OCI-LY3 (cell line): Measurements from ENCODE around the gene CDR2L.
"Not testable (repeated sequence)": the region's sequence is repeated elsewhere in the genome, so short reads cannot be mapped to it uniquely, and the experiment has no call there.

Experiments used
- H2AFZ ChIP-seq: fragments of 200-600, 300-600 bp; shearing (Covaris generic); 2 replicates; pipeline ENCODE4 v1.6.0; 2014; ENCODE audit warnings: antibody characterized with exemption, low read depth, low read length
- H3K27ac ChIP-seq: fragments of 200-600, 300-600 bp; sonication (generic); 2 replicates; pipeline ENCODE4 v1.5.1; 2014; ENCODE audit warnings: mild to moderate bottlenecking, low read length, moderate library complexity, mixed read lengths
- H3K27me3 ChIP-seq: fragments of 200-600, 300-600 bp; sonication (generic); 2 replicates; pipeline ENCODE4 v1.6.1; 2014; ENCODE audit warnings: low read depth, low read length, mixed read lengths
- H3K36me3 ChIP-seq: fragments of 200-600, 300-600 bp; sonication (generic); replicated peaks from 2 replicates; pipeline ENCODE3; 2014; ENCODE audit warnings: low read depth, low read length, mixed read lengths
- H3K4me1 ChIP-seq: fragments of 300-600, 200-600 bp; sonication (generic); 2 replicates; pipeline ENCODE4 v1.6.1; 2014; ENCODE audit warnings: low read length, mixed read lengths
- H3K4me2 ChIP-seq: fragments of 200-600, 300-600 bp; sonication (generic); 2 replicates; pipeline ENCODE4 v1.6.1; 2014; ENCODE audit warnings: low read length, mixed read lengths
- H3K4me3 ChIP-seq: fragments of 300-600, 200-600 bp; sonication (generic); 2 replicates; pipeline ENCODE4 v1.5.1; 2014; ENCODE audit warnings: antibody characterized with exemption, mild to moderate bottlenecking, low read length, moderate library complexity
- H3K79me2 ChIP-seq: fragments of 300-600, 200-600 bp; shearing (Covaris generic); 2 replicates; pipeline ENCODE4 v1.6.1; 2014; ENCODE audit warnings: mild to moderate bottlenecking, low read length, mixed read lengths
- H3K9ac ChIP-seq: fragments of 300-600, 200-600 bp; shearing (Covaris generic); 2 replicates; pipeline ENCODE4 v1.6.0; 2014; ENCODE audit warnings: mild to moderate bottlenecking, low read length, moderate library complexity
- H3K9me3 ChIP-seq: fragments of 200-600, 300-600 bp; shearing (Covaris generic); 2 replicates; pipeline ENCODE4 v1.6.1; 2014; ENCODE audit warnings: low read length, mixed read lengths; ENCODE audit not compliant: insufficient read depth
- H4K20me1 ChIP-seq: fragments of 200-600, 300-600 bp; sonication (generic); 2 replicates; pipeline ENCODE4 v1.6.1; 2016; ENCODE audit warnings: low read length, mixed read lengths; ENCODE audit not compliant: insufficient read depth
- CTCF ChIP-seq: fragments of 200-600, 300-600 bp; sonication (generic); IDR thresholded peaks from 2 replicates; pipeline ENCODE4 v1.5.1; 2014; ENCODE audit warnings: antibody characterized with exemption, low read length, low read depth
- EZH2phosphoT487 ChIP-seq: fragments of 200-600 bp; shearing (Covaris generic); IDR thresholded peaks from 2 replicates; pipeline ENCODE4 v1.6.1; 2018; ENCODE audit warnings: antibody characterized with exemption, mixed run types, low read depth

Gene CDR2L

GRCh38 chr17:74979408-74980146 is 7.9 kb upstream of the CDR2L start:
- H3K9me3 ChIP-seq, result no peaks in the 10 kb centered on the region
- no peaks in the 10 kb centered on the region for H4K20me1 ChIP-seq

GRCh38 chr17:74981318-74981978 is 6.0 kb upstream of the CDR2L start:
- no peaks in the 10 kb centered on the region for H3K79me2 ChIP-seq
- H3K36me3 ChIP-seq, result no peaks in the 10 kb centered on the region
- H3K4me3 ChIP-seq, result peak overlapping the region; percentile 94
- H3K9ac ChIP-seq, result peak overlapping the region; percentile 83
- H3K27me3 ChIP-seq, result peaks cover 14% of the 10 kb centered on the region
- H3K4me1 ChIP-seq, result peaks cover 13% of the 10 kb centered on the region
- H3K4me2 ChIP-seq, result peak overlapping the region; percentile 97
- H4K20me1 ChIP-seq, result no peaks in the 10 kb centered on the region
- no peak overlapping the region for H3K27ac ChIP-seq
- H3K9me3 ChIP-seq, result no peaks in the 10 kb centered on the region
- TF ChIP-seq EZH2phosphoT487 (no peak), CTCF (no peak)
- H2AFZ ChIP-seq, result peak overlapping the region; percentile 97

More at GRCh38 chr17:74979408-74980146, 7.9 kb upstream of the CDR2L start:
- Histone ChIP-seq H3K4me1 (peaks cover 11% of the 10 kb centered on the region), H3K27me3 (peaks cover 12% of the 10 kb centered on the region), H3K79me2 (no peaks in the 10 kb centered on the region), H3K9ac (no peak overlapping the region), H3K36me3 (no peaks in the 10 kb centered on the region), H3K4me2 (no peak overlapping the region), H3K4me3 (no peak overlapping the region), H3K27ac (no peak overlapping the region), H2AFZ (no peak overlapping the region)
- TF ChIP-seq EZH2phosphoT487 (no peak), CTCF (no peak)

- no peak overlapping the region for H3K27ac ChIP-seq
These were observed 5.3 kb upstream of the CDR2L start for GRCh38 chr17:74981979-74982662.

GRCh38 chr17:74982663-74983313 is 4.6 kb upstream of the CDR2L start:
- not testable (repeated sequence) for H3K9me3 ChIP-seq, H3K27ac ChIP-seq, H3K79me2 ChIP-seq, H4K20me1 ChIP-seq, H3K36me3 ChIP-seq
- Histone ChIP-seq H3K27me3 (peaks cover 18% of the 10 kb centered on the region), H3K4me1 (peaks cover 20% of the 10 kb centered on the region), H2AFZ (peak overlapping the region; percentile 97), H3K4me2 (peak overlapping the region; percentile 97), H3K4me3 (peak overlapping the region; percentile 94), H3K9ac (peak overlapping the region; percentile 83)

More at GRCh38 chr17:74981979-74982662, 5.3 kb upstream of the CDR2L start:
- Histone ChIP-seq H3K4me1 (peaks cover 19% of the 10 kb centered on the region), H3K9ac (peak overlapping the region; percentile 83), H3K4me2 (peak overlapping the region; percentile 97), H3K27me3 (peaks cover 18% of the 10 kb centered on the region), H4K20me1 (no peaks in the 10 kb centered on the region), H3K9me3 (no peaks in the 10 kb centered on the region), H2AFZ (peak overlapping the region; percentile 97), H3K36me3 (no peaks in the 10 kb centered on the region), H3K79me2 (no peaks in the 10 kb centered on the region), H3K4me3 (peak overlapping the region; percentile 94)
- TF ChIP-seq CTCF (0 out of 2 replicates have a peak, but pooled peaks have one; percentile 10), EZH2phosphoT487 (no peak)
